Measurements from ENCODE around the gene RGP1.

Gene RGP1

DNA sequence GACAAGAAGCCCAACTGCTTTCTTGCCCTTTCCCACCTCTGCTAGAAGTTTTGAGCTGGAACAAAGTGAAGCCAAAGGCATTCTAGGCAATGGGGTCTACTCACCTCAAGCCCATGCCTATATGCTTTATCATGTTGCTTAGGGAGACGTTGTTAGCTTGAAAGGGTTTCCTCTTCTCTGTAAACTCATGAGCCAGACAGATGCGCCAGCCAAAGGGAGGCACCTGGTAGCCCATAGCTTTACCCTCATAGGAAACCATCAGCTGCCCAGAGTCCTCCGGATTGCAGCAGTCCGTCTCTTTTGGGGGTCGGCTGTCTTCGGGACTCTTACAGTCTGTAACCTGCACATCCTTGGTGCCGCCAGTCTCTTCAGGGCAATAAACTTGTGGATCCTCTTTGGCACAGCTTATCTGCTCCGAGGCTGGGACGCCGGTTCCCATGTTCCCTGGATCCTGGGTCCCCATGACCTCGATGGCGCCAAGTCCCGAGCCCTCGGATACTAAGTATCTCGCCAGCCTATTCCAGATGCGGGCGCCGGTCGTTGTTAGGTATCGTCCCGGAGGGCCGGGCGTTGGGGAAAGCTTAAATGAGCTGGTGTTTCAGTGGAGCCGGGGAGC, 737 bp upstream of the RGP1 start:
- DNase-seq = no peak

DNA sequence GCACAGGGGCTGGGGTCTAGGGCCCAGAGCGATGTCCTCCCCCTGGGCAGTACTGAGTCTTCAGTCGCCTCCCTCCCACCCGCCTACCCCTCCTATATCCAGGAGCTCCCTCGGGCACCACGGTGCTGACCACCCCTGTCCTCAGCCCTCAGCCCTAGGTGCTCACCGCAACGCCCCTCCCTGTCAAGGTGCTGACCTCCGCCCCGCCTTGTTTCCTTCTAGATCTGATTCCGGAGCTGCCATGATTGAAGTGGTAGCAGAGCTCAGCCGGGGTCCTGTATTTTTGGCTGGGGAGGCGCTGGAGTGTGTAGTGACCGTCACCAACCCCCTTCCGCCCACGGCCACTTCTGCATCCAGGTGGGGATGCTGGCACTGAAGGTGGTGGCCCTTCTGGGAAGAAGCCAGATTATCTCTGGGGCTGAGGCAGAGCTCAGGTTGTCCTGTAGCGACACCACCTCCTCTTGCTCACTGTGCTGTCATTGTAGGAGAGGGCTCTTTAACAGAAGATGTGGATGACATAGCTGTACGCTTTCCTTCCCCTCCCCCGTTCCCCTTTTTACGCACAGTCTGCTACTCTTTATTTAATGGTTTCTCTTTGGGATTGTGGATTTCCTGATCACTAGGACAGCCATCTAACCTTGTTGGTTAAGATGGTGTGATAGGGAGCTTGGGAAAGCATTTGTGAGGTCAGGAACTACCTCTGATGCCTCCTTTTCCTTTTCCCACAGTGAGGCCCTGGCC, 598 bp downstream of the RGP1 start:
- peak; percentile 41 for DNase-seq

- DNase-seq = no peak
Measured at GRCh38 chr9:35750256-35750531, 1.1 kb downstream of the RGP1 start.

DNA sequence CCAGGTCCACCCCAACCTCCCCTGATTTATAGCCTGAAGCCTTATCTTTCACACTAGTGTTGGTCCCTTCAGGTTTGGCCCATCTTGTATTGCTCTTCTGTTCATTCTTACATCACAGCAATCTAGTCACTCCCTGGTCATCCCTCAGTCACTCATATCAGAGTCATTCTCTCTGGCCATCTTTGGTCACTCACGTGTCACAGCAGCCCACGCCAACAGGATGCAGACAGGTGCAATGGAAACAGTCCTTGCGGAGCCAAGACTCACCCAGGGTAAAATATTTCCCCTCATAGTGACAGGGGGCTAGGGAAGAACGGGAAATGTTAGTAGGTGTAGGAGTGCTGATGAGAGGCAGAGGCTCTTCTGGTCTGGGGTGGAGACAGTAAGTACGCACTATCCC, 4.4 kb downstream of the RGP1 start:
- DNase-seq = no peak

DNA sequence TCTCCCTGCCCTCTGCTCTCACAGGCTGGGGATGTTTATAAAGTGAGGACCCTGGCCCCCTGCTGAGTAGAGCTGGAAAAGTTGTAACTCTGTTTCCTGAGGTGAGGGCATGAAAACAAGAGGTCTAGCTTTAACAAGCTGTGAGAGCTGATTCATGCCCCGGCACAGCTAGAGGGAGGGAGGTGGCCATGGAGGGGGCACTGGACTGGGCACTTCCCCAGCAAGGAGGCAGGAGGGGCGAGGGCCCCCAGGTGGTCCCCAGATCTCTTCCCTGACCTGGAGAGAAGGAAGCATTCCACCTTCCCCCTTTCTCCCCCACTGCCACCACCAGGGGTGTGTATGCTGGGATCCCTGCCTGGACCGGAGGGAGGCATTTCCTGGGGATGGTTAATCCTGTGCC, 5.2 kb downstream of the RGP1 start, which contains the start of gene MSMP:
TSS of gene MSMP (minus strand) at position 13 of the 400 bp plus-strand sequence. CDS start 147 bp downstream, outside the sequence.
- DNase-seq = no peak

GRCh38 chr9:35755071-35755470, 6.0 kb downstream of the RGP1 start:
- DNase-seq = no peak

DNA sequence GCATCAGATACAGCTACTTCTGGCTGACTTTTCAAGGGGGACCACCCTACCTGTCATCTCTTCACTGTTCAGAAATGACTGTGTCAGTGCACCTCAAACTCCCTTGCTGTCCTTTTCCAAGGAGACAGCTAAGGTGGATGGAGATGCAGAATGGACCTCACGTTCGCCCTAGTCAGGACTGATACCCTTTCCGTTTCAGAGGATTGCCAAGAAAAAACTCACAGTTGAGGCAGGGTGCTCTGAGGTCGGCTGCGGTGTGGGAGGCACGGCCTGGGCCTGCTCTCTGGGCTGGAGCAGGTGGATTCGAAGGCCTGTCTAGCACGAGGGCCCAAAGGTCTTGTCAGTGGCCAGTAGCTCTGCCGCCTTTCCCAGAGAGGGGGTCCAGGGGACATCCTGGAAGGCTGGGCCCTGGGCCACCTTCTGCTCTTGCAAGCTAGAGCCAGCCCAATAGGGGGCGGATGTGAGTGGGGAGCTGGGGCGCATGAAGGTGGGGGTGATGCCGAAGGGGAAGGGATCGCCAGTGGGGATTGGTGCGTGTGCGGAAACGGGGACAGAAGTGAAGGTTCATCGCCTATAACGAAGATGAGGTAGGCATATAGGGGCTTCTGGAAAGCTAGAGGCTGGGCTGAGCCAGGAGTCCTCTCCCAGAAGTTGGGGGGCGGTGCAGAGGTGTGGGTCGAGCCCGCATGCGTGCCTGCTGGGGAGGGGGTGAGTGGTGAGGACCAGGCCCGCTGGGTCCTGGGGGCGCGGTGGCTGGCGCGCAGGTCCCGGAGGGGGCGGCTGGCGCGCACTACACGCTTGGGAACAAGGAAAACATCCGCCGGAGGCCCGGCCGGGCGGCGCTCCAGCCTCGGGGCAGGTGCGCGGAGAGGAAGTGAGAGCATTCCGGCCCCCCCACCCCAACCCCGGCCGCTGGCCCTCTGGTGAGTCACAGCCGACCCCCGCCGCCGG, 7.5 kb downstream of the RGP1 start:
- DNase-seq = peak; percentile 75

GRCh38 chr9:35757226-35757891, 8.3 kb downstream of the RGP1 start:
- DNase-seq = no peak

- DNase-seq = no peak
Measured at GRCh38 chr9:35757892-35758275, 8.8 kb downstream of the RGP1 start.

DNA sequence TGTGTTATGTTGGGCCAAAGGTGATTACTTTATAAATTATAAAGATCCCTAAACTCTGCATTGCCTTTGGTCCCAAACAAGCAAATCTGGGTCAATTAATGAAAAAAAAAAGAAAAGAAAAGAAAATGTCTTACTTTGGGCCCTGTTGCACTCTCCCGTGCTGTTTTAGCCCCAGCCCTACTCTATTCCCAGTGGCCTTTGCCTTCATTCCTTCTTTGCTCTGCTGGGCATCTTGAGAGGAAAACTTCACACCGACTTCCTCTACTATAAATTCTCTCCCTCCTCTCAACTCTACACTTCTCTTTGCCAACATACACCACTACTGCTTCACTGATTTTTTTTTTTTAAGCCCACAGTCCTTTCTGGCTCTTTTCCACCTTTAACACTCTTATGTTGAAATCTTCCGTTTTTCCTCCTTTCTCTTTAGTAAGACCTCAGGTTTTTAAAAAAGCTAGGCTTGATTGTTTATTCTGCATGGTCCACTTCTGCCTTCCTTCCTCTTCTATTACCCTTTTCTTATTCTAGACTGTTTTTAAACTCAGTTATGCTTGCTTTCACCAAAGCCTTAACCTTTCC, 9.5 kb downstream of the RGP1 start:
- no peak for DNase-seq

GRCh38 chr9:35759795-35760194, 10.7 kb downstream of the RGP1 start:
- no peak for DNase-seq

GRCh38 chr9:35760651-35761050, 11.6 kb downstream of the RGP1 start:
- DNase-seq = no peak

- no peak for DNase-seq
Measured at GRCh38 chr9:35763181-35763580, 14.1 kb downstream of the RGP1 start.

GRCh38 chr9:35763803-35764202, 14.7 kb downstream of the RGP1 start:
- DNase-seq = no peak

GRCh38 chr9:35766997-35767396, 17.9 kb downstream of the RGP1 start:
- DNase-seq = no peak

DNA sequence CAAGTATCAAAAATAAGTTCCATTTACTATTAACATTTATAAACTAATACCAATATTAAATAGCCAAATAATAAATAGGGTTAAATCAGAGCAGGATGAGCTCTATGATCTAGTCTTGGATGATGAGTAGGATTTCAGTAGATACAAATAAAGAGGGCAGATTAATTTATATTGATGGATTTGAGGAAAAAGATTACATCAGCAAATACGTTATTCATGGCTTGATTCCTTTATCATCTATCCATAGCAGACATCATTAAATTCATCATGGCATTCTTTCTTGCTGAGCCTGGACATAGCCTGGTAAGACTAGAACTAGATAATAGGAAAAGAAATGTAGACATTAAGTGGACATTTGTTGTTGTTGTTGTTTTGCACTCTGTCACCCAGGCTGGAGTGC, 18.4 kb downstream of the RGP1 start:
- no peak for DNase-seq

GRCh38 chr9:35769763-35770162, 20.7 kb downstream of the RGP1 start:
- no peak for DNase-seq

DNA sequence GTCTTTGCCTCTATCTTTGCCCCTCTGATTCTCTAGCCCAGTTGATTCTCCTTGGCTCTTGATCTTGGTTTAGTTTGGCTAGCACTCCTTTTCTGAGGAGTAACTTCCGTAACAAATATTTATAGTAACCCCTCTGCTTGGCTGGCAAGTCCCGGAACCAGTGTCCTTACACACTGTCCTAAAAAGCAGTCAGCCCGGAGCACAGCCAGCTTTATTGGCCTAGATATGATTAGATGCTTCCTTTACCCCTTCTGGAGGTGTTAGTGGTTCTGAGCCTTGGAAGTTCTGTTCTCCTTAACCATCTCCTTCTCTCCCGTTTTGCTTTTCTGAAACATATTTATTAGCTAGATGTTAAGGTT, 22.0 kb downstream of the RGP1 start:
- DNase-seq = no peak

- no peak for DNase-seq
Measured at GRCh38 chr9:35771534-35771933, 22.4 kb downstream of the RGP1 start.

DNA sequence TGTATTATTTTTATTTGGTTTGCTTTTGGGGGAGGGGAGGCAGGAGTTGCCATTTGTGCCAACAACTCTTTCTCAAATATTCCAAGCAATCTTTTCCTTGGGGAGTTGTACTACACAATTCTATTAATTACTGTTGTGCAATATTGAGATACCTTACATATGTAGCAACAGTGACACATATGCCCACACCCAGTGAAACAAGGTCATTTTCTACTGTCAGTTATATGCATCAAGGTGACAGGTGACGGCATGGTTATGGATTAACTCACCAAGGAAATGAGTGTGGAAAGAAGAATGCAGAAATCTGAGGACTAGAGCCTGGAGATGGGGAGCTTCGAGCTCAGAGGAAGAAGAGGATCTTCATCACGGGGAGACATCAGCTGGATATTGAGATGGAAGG, 22.9 kb downstream of the RGP1 start:
- no peak for DNase-seq

GRCh38 chr9:35774907-35775635, 26.0 kb downstream of the RGP1 start:
- no peak for DNase-seq

DNA sequence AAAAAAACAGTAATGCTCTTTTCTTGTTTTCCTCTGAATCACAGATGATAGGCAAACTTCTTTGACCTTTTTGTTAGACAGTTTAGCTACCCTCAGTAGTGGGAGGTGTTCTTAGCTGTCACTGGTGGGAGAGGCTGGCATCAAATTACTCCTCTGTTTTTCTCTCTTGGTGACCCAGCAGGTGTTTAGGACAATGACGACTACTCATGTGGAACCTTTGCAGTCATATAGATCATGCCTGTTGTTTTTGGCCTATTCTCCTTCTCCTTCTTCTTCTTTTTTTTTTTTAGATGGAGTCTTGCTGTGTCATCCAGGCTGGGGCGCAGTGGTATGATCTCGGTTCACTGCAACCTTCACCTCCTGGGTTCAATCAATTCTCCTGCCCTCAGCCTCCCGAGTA, 26.9 kb downstream of the RGP1 start:
- no peak for DNase-seq

Data from stimulated activated naive CD4-positive, alpha-beta T cell treated with Interleukin-2 at 50 U/mL for 16 hours (primary cell).